HG03378 (cell line): Measurements from ENCODE around the gene MDGA2.
A peak's percentile ranks its signal among the peaks of the same experiment; 100 is the strongest.
"Not testable (repeated sequence)": the region's sequence is repeated elsewhere in the genome, so short reads cannot be mapped to it uniquely, and the experiment has no call there.

Source experiments
- ATAC-seq: cut with Tn5 transposase; IDR thresholded peaks from one replicate; pipeline ENCODE4 v1.9.1; 2021; ENCODE audit warnings: mild to moderate bottlenecking, moderate library complexity; ENCODE audit not compliant: unreplicated experiment

Gene MDGA2

DNA sequence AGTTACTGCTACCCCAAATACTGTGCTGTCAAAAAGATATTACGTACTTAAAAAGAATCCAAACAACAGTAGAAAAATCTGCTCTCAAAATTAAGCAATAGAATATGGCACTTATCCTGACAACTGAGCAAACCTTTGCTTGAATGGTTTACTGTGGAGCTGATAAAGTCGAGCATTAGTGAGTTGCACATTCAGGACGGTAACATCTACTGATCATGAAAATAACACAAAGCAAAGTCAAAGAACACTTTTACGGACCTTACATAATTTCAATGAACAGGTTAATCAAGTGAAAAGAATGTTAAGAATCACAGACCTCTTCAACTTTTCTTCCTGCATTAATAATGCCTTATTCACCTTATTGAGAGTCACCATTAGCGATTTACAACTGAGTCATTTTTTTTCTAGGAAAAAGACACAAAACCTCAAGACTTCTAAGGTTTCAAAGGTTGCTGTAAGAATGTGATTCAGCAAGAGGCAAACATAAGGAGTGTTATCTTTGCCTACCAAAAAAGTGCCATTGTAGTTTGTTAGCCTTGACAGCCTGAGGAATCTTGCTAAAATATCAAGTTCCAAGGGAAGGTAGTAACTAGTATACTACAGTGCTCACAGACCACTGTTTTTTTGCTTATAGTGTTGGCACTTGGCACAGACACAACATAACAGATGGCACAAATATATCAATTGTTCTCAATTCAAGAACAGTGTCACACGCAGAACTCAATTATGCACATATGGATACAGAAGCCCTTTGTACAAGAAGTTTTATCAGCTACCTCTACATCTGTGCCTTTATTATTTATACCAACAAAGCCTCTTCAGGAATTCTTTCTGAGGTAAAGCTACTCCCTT, 689.6 kb downstream of the MDGA2 start:
- no peak for ATAC-seq

- ATAC-seq = no peak
Measured at GRCh38 chr14:46973295-46973694, 702.1 kb downstream of the MDGA2 start.

DNA sequence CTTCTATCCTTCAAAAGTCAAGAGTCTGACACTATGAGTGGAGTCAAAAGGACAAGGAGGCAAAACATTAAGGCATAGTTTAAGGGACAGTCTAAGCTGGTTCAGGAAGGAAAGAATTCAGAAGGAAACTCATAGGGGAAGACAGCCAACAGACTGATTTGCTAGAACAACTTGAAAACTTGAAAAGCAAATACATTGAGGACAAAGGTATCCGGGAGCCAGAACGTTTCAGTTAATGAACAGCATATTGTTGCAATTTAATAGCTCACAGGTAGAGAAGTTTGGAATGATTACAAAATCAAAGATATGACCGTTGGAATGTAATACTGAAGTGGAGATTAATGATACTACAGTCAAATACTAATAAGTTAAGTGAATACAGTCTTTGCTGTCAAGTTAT, 711.0 kb downstream of the MDGA2 start:
- ATAC-seq = no peak

GRCh38 chr14:46951103-46951502, 724.3 kb downstream of the MDGA2 start:
- no peak for ATAC-seq

- no peak for ATAC-seq
Measured at GRCh38 chr14:46940611-46941010, 734.8 kb downstream of the MDGA2 start.

GRCh38 chr14:46920542-46920941, 754.9 kb downstream of the MDGA2 start:
- ATAC-seq = no peak

GRCh38 chr14:46915539-46915938, 759.9 kb downstream of the MDGA2 start:
- not testable (repeated sequence) for ATAC-seq

- no peak for ATAC-seq
Measured at GRCh38 chr14:46902837-46903236, 772.6 kb downstream of the MDGA2 start.

- no peak for ATAC-seq
Measured at GRCh38 chr14:46894476-46894875, 780.9 kb downstream of the MDGA2 start.

- ATAC-seq = peak; percentile 89
Measured at GRCh38 chr14:46887144-46887543, 788.3 kb downstream of the MDGA2 start.

- no peak for ATAC-seq
Measured at GRCh38 chr14:46885566-46885965, 789.8 kb downstream of the MDGA2 start.

DNA sequence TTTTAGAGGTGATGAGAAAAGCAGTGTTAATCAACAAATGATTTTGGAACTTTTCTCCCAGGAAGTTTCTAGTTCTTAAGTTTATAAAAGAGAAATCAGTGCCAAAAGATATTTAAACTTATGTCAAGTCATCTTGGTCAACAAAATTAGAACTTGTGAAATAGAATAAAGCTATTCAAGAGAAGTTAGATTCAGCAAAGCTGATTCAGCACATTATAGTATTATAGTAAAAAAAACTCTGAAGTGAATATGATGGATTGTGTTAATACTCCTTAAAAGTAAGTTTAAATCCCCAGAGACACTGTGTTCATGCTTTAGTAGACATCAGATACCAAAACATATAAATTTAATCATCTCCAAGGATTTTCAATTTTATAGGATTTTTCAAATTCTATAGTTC, 813.7 kb downstream of the MDGA2 start:
- ATAC-seq = no peak

DNA sequence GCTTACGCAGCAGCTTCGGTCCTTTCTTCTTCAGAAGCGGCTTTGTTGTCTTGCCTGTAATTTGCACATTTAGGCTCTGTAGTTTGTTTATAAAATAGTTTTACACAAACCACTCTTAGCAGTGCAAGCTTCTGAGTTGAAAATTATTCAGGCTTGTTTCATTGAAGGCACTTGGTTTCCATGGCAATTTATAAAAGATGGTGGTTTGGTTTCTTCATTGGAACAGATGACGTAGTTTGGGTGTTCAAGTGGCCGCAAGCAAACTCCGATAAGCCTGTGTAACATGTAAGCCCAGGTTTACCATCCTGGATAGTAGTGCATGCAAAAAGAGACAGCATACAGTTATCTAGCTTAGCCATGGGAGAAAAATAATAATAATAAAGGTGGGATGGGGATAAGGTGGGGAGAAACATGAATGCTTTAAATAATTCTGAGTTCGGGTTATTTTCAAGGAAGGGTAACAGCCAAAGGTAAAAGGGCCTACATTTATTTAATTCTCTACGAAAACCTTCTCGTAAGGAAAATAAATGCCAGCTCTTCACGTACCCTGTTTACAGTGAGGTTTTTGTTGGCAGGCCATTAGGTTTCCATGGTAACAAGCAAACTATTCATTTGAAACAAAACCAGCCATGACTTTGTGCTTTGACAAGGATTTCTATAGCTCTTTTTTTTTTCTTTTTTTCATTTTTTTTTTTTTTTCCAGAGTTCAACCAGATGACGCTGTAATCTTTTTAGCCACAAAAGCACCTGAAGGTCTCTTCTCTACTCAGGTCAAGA, 834.3 kb downstream of the MDGA2 start:
- no peak for ATAC-seq

GRCh38 chr14:46820291-46820690, 855.1 kb downstream of the MDGA2 start:
- no peak for ATAC-seq

GRCh38 chr14:46819117-46819516, 856.3 kb downstream of the MDGA2 start:
- ATAC-seq = no peak

DNA sequence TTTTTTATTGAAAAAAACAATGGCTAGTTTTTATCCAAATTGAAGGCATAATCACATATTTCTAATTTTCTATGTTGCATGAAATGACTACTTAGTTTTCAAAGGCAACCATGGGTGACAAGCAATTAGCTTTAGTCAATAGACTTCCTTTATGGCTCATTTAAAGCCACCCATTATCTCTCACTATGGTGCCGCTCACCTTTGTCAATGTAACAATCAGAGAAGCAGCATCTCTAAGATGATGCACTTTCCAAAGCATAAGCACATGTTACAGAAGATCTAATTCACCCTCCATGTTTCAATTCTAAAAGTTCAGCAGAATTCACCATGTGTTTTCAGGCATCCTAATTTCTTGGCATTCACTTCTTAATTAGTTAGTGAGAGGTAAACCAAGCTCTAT, 857.3 kb downstream of the MDGA2 start:
- ATAC-seq = no peak

DNA sequence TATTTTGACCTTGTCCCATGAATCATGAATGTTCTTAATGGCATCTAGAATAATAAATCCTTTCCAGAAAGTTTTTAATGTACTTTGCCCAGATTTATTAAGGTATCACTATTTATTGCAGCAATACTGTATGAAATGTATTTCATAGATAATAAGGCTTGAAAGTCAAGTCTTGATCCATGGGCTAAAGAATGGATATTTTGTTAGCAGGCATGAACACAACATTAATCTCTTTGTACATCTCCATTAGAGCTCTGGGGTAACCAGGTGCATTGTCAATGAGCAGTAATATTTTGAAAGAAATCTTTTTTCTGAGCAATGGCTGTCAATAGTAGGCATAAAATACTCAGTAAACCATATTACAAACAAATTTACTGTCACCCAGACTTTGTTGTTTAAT, 882.3 kb downstream of the MDGA2 start:
- ATAC-seq = no peak
